Measurements from ENCODE around the gene SPATA31D4. TPM values are rescaled to one million over a fixed set of nuclear protein-coding genes. Genes with fewer than 3 reads are reported as not detected.

SPATA31D4 gene
- total RNA-seq, 1 donor from 2014 or later = not detected

DNA sequence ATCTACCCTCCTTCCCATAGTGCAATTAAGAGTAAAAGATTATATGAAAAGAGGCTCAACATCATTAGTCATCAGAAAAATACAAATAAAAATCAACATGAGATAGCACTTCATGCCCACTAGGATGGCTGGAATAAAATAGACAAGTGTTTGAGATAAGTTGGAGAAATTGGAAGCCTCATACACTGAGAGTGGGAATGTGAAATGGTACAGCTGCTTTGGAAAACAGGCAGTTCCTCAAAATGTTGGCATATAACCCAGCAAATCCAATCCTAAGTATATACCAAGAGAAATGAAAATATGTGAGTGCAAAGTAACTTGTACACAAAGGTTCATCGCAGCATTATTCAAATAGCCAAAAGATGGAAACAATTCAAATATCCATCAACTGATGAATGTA is 24.9 kb downstream of the SPATA31D4 start:
- FAIRE-seq (no peak), DNase-seq (ENCODE audit: low read depth) (no peak)
- TF ChIP-seq, protein P1, sequence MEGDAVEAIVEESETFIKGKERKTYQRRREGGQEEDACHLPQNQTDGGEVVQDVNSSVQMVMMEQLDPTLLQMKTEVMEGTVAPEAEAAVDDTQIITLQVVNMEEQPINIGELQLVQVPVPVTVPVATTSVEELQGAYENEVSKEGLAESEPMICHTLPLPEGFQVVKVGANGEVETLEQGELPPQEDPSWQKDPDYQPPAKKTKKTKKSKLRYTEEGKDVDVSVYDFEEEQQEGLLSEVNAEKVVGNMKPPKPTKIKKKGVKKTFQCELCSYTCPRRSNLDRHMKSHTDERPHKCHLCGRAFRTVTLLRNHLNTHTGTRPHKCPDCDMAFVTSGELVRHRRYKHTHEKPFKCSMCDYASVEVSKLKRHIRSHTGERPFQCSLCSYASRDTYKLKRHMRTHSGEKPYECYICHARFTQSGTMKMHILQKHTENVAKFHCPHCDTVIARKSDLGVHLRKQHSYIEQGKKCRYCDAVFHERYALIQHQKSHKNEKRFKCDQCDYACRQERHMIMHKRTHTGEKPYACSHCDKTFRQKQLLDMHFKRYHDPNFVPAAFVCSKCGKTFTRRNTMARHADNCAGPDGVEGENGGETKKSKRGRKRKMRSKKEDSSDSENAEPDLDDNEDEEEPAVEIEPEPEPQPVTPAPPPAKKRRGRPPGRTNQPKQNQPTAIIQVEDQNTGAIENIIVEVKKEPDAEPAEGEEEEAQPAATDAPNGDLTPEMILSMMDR (IDR thresholded peaks at IDR 0.05; ENCODE audit: insufficient read depth, low read length, severe bottlenecking) = no peak
- Histone ChIP-seq H3K36me3 (ENCODE audit: control insufficient read depth, insufficient read depth, low read length) (no peaks in the 10 kb centered on the region), H3K27me3 (ENCODE audit: control insufficient read depth, insufficient read depth, low read length) (no peaks in the 10 kb centered on the region), H3K4me3 (ENCODE audit: low read depth, low read length) (no peak overlapping the region)

DNA sequence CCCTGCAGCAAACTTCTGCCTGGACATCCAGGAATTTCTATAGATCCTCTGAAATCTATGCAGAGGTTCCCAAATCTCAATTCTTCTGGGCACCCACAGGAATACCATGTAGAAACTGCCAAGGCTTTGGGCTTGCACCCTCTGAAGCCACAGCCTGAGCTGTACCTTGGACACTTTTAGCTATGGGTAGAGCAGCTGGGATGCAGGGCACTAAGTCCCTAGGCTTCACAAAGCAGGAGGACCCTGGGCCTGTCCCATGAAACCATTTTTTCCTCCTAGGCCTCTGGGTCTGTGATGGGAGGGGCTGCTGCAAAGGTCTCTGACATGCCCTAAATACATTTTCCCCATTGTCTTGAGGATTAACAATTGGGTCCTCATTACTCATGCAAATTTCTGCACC is 27.4 kb downstream of the SPATA31D4 start:
- TF ChIP-seq, protein P1 (IDR thresholded peaks at IDR 0.05; ENCODE audit: insufficient read depth, low read length, severe bottlenecking) = no peak
- no peaks in the 10 kb centered on the region for H3K27me3 ChIP-seq (ENCODE audit: control insufficient read depth, insufficient read depth, low read length)
- H3K36me3 ChIP-seq (ENCODE audit: control insufficient read depth, insufficient read depth, low read length) = no peaks in the 10 kb centered on the region
- DNase-seq (ENCODE audit: low read depth) (no peak), FAIRE-seq (no peak)
- no peak overlapping the region for H3K4me3 ChIP-seq (ENCODE audit: low read depth, low read length)

DNA sequence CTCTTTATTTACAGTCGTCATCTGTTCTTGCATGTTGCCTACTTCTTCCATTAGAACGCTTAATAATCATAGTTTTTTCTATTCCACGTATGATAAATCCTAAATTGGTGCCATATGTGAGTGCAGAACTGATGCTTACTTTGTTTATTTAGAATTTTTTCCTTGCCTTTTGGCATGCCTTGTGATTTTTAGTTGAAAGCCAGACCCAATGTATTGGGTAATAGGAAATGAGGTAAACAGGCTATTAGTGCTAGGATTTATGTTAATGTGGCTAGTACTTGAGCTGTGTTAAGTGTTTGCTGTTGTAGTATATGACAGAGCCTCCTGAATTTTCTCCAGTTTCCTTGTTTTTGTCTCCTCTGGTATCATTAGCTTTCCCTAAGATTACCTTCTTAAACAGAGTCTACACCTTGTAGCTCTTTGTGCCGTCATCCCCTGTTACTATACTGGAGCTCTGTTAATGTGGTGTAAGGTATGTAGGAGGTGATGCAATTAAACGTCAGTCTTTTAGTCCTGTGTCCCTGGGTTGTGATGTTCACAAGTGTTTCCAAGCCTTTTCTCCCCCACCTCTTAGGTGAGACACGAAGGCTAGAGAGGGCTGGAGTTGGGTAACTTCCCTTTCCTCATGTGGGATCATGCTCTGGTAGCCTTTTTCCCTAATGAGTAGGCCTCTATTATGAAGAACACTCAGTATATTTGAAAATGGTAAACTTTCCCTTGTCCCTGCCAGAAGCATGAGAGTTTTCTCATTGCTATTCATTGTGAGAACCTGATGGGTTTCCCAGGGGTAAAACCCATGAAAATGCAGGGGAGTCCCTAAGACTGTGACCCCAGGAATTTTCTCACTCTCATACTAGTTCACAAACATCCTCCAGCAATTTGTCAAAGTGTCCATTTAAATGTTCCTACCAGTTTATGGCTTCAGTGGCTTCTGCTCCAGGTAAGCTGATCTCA is 36.3 kb downstream of the SPATA31D4 start:
- no peaks in the 10 kb centered on the region for H3K27me3 ChIP-seq (ENCODE audit: control insufficient read depth, insufficient read depth, low read length)
- TF ChIP-seq, protein P1 (IDR thresholded peaks at IDR 0.05; ENCODE audit: insufficient read depth, low read length, severe bottlenecking) = no peak
- no peaks in the 10 kb centered on the region for H3K36me3 ChIP-seq (ENCODE audit: control insufficient read depth, insufficient read depth, low read length)
- no peak overlapping the region for H3K4me3 ChIP-seq (ENCODE audit: low read depth, low read length)
- FAIRE-seq = no peak
- no peak for DNase-seq (ENCODE audit: low read depth)

DNA sequence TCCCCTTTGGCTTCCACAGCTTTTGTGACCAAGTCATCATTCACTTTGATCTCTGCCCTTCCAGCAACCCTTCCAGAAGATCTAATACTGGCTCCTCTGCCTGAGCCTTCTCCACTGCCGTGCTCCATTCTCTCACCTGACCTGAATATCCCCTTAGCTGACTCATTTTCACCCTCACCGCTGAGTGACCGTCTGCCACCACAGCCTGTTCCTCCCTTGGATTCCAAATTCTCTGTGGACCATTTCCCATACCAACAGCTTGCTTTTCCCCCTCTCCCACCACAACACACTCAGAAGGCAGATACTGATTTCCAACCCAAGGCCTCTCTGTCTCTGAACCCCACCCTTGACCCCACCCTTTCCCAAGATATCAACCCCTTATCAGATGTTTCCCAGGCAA is 39.8 kb downstream of the SPATA31D4 start:
- FAIRE-seq (no peak), DNase-seq (ENCODE audit: low read depth) (no peak)
- TF ChIP-seq, protein P1 (IDR thresholded peaks at IDR 0.05; ENCODE audit: insufficient read depth, low read length, severe bottlenecking) = no peak
- H3K36me3 ChIP-seq (ENCODE audit: control insufficient read depth, insufficient read depth, low read length) = no peaks in the 10 kb centered on the region
- H3K27me3 ChIP-seq (ENCODE audit: control insufficient read depth, insufficient read depth, low read length) = no peaks in the 10 kb centered on the region
- H3K4me3 ChIP-seq (ENCODE audit: low read depth, low read length) = no peak overlapping the region

DNA sequence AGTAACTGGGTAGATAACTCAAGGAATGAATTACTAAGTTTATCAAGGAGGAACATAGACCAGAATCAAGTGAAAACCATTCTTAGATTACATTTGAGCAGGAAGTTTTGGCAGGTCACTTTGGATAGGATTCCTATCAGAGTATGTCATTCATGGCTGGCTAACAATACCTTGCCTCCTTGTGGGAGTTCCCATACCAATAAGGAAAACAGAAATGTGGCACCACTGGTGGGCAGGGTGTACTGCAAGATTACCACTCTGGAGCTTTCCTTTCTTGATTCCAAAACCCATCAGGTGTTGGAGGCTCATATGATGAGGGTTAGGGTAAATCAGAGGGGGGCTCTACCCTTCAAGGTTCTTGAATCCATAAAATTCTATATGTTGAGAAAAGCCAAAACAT is 41.7 kb downstream of the SPATA31D4 start:
- no peak overlapping the region for H3K4me3 ChIP-seq (ENCODE audit: low read depth, low read length)
- no peaks in the 10 kb centered on the region for H3K27me3 ChIP-seq (ENCODE audit: control insufficient read depth, insufficient read depth, low read length)
- H3K36me3 ChIP-seq (ENCODE audit: control insufficient read depth, insufficient read depth, low read length) = no peaks in the 10 kb centered on the region
- DNase-seq (ENCODE audit: low read depth) = peak; percentile 41
- TF ChIP-seq, protein P1 (IDR thresholded peaks at IDR 0.05; ENCODE audit: insufficient read depth, low read length, severe bottlenecking) = no peak
- FAIRE-seq = no peak
